ENCODE data around the gene KCNT2. TPM values are rescaled to one million over a fixed set of nuclear protein-coding genes. Genes with fewer than 3 reads are reported as not detected.

The KCNT2 gene
- total RNA-seq, 1 donor from 2014 or later: not detected

DNA sequence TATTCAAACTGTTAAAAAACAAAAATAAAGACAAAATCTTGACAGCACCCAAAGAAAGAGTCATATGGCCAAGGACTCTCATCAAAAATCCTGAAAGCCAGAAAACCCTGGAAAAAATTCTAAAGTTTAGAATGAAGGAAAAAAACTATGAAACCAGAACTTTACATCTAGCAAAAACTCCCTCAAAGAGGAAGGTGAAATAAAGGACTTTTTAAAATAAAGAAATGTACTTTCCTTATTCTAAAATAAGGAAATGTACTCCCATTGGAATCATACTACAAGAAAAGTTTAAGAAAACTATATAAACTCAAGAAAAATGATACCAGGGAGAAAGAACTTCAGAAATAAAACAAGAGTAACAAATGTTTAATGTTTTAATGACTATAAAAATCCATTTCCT is 206.3 kb downstream of the KCNT2 start:
- Mint-ChIP-seq H3K27ac (no peak overlapping the region), H3K4me3 (no peak overlapping the region), H3K36me3 (ENCODE audit: low read depth) (no peaks in the 10 kb centered on the region), H3K4me1 (no peaks in the 10 kb centered on the region), H3K9me3 (no peaks in the 10 kb centered on the region), H3K27me3 (no peaks in the 10 kb centered on the region)
- no peak for DNase-seq
- intact Hi-C loops (cut with micrococcal nuclease): no loop called here

DNA sequence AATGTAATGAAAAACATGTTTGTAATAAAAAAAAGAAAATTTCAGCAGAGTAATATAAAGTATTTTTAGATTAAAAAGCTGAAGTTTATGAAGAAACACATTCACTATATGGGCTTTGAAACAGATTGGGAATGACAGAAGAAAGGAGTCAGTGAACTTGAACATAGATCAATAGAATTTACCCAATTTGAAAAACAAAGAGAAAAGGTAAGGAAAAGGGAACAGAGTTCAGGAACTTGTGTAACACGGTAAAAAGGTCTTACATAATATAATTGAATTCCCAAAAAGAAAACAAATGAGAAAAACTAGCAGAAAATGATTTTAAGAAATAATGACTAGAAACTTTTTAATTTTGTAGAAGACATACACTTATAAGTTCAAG is 206.8 kb downstream of the KCNT2 start:
- H3K4me1 Mint-ChIP-seq: no peaks in the 10 kb centered on the region
- no peaks in the 10 kb centered on the region for H3K27me3 Mint-ChIP-seq
- no peak for DNase-seq
- no peaks in the 10 kb centered on the region for H3K36me3 Mint-ChIP-seq (ENCODE audit: low read depth)
- H3K4me3 Mint-ChIP-seq: no peak overlapping the region
- H3K27ac Mint-ChIP-seq: no peak overlapping the region
- intact Hi-C loops (cut with micrococcal nuclease): no loop called here
- H3K9me3 Mint-ChIP-seq: no peaks in the 10 kb centered on the region

DNA sequence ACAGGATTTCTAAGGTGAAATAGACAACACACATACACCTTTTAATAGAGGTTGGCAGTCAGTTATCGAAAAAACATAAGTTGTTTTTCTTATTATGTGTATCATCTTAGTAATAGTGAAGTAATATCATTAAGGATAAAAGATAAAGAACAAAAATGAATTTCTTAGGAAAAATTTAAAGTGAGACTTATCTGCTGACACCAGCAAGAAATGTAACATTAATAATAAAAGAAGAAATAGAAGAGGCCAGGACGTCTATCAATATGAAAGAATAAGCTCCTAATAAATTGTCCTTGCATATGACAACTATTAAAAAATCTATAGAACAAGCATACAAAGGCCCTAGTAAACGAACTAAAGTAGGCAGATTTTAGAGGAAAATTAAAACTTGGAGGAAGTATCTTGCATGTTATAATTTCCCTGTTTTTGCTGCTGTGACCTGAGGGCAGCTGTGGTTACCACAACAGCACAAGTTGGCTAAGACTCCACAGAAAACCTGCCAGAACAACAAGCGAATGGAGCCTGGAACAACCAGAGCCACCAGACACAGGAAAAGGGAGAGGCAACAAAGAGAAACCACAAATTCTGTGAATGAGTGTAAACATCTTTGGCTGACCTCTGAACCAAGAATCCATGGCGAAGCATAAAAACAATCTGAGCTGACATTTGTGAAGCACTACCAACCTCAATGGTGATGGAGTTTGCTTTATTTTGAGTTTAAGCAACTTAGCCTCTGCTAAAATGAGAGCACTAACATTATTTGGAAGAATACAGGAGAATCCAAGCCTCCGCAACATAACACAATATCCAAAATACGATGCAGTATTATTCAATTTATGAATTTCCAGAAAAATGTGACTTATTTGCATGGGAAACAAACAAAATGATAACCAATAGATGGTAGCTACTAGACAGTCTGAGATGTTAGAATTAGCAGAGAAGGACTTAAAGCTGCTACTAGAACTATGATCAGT is 207.5 kb downstream of the KCNT2 start:
- Mint-ChIP-seq H3K36me3 (ENCODE audit: low read depth) (no peaks in the 10 kb centered on the region), H3K4me1 (no peaks in the 10 kb centered on the region), H3K27ac (no peak overlapping the region), H3K9me3 (no peaks in the 10 kb centered on the region), H3K27me3 (no peaks in the 10 kb centered on the region), H3K4me3 (no peak overlapping the region)
- intact Hi-C loops (cut with micrococcal nuclease): no loop called here
- no peak for DNase-seq

DNA sequence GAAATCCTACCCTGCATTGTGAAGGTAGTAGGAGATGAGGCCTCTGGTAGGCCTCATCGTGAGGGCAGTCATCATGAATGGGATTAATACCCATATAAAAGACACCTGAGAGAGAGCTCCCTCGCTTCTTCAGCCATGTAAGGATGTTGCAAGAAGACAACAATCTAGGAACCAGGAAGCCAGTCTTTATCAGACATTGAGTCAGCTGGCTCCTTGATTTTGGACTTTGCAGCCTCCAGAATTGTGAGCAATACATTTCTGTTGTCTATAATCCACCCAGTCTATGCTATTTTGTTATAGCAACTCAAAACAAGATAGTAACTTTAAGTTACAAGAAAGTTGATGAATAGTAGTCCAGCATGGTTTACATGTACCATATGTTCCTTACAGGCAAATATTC is 208.5 kb downstream of the KCNT2 start:
- intact Hi-C loops (cut with micrococcal nuclease): no loop called here
- Mint-ChIP-seq H3K27ac (no peak overlapping the region), H3K4me1 (no peaks in the 10 kb centered on the region), H3K9me3 (no peaks in the 10 kb centered on the region), H3K27me3 (no peaks in the 10 kb centered on the region), H3K4me3 (no peak overlapping the region), H3K36me3 (ENCODE audit: low read depth) (no peaks in the 10 kb centered on the region)
- no peak for DNase-seq

DNA sequence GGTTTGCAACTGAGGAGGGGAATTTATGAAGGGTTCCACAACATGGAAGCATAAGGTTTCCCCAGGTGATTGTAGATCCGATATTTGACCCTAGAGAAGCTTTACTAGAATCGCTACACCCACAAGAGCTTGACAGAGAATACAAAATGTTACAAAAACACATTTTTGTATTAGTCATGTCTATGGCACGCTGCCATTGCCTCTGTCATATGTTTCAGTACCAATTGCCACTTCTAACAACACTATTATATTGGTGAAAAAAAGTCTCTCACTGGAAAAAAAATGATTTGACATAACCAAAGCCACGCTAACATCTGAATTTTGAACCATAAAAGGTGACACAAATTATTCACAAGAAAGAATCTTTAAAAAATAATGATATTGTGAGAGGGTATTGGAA is 214.5 kb downstream of the KCNT2 start:
- no peaks in the 10 kb centered on the region for H3K4me1 Mint-ChIP-seq
- intact Hi-C loops (cut with micrococcal nuclease): no loop called here

DNA sequence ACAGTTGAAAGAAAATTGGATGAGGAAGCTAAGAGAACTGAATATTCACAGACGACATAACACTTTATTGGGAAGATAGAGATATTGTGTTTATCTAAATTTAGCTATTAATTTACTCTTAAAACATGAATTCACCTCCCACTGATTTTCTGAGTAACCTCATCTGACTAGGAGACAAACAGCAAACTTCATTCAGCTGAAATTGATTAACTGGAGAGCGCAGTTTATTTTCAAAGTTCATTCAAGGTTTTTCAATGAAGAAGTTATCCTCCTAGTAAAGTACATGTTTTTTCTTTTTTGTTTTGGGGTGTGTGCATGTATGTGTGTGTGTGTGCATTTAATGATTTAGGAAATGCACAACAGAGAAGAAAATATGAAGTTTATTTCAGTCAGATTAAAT is 215.0 kb downstream of the KCNT2 start:
- intact Hi-C loops (cut with micrococcal nuclease): no loop called here
- H3K27me3 Mint-ChIP-seq: no peaks in the 10 kb centered on the region
- H3K9me3 Mint-ChIP-seq: no peaks in the 10 kb centered on the region

More for the DNA sequence above, 214.5 kb downstream of the KCNT2 start:
- Mint-ChIP-seq H3K9me3 (no peaks in the 10 kb centered on the region), H3K36me3 (ENCODE audit: low read depth) (no peaks in the 10 kb centered on the region), H3K27ac (no peak overlapping the region), H3K4me3 (no peak overlapping the region), H3K27me3 (no peaks in the 10 kb centered on the region)
- no peak for DNase-seq

DNA sequence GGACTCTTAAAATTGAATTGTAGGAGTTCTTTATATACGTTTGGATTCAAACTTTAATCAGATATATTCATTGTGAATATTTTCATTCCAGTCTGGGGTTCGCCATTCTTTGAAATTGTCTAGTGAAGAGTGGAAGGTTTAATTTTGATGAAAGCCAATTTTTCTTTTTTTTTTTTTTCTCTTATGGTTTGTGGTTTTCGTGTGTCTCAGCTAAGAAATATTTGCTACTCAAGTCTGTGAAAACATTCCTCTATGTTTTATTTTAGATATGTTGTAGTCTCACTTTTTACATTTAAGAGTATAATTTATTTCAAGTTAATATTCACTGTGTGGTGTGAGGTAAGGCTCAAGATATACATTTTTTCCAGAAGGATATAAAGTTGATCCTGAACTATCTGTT is 220.5 kb downstream of the KCNT2 start:
- no peaks in the 10 kb centered on the region for H3K4me1 Mint-ChIP-seq
- H3K27me3 Mint-ChIP-seq: no peaks in the 10 kb centered on the region
- H3K27ac Mint-ChIP-seq: no peak overlapping the region
- no peaks in the 10 kb centered on the region for H3K9me3 Mint-ChIP-seq
- H3K4me3 Mint-ChIP-seq: no peak overlapping the region
- intact Hi-C loops (cut with micrococcal nuclease): no loop called here
- no peaks in the 10 kb centered on the region for H3K36me3 Mint-ChIP-seq (ENCODE audit: low read depth)
- DNase-seq: no peak

More for the DNA sequence above, 215.0 kb downstream of the KCNT2 start:
- H3K27ac Mint-ChIP-seq: no peak overlapping the region
- no peak overlapping the region for H3K4me3 Mint-ChIP-seq
- no peaks in the 10 kb centered on the region for H3K36me3 Mint-ChIP-seq (ENCODE audit: low read depth)
- H3K4me1 Mint-ChIP-seq: no peaks in the 10 kb centered on the region
- DNase-seq: no peak

DNA sequence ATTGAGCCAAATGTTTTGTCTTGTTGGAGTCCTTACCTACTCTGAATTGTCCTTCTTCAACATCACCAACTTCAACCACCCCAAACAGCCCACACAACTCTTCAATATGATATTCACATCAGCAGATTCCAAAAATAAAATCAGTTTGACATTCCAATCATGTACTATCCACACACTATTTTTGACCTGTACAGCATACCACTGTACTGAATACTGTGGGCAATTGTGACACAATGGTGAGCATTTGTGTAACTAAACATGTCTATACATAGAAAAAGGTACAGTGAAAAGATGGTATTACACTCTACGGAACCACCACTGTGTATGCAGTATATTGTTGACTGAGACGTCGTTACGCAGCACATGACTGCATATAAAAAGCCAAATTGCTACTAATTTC is 223.1 kb downstream of the KCNT2 start:
- Mint-ChIP-seq H3K4me3 (no peak overlapping the region), H3K27ac (no peak overlapping the region), H3K36me3 (ENCODE audit: low read depth) (no peaks in the 10 kb centered on the region), H3K4me1 (no peaks in the 10 kb centered on the region), H3K27me3 (no peaks in the 10 kb centered on the region), H3K9me3 (no peaks in the 10 kb centered on the region)
- no peak for DNase-seq
- intact Hi-C loops (cut with micrococcal nuclease): no loop called here

DNA sequence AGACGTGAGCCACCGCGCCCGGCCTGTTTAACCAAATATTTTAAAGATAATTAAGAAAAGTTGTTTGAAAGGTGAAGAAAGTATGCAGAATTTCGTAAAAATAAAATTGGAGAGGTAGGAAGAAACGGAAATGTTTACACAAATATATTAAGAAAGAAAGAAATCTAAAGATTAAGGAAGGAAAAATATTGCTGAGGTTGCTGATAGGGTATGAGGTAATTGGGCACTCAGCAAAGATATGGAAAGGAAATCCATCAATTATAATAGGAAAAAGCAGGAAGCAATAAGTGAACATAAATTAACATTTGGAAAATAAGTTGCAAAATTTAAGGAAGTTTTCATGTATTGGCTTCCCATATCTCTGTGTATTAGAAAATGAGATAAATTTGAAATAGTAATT is 225.9 kb downstream of the KCNT2 start:
- no peaks in the 10 kb centered on the region for H3K36me3 Mint-ChIP-seq (ENCODE audit: low read depth)
- no peak overlapping the region for H3K27ac Mint-ChIP-seq
- no peak overlapping the region for H3K4me3 Mint-ChIP-seq
- DNase-seq: no peak
- no peaks in the 10 kb centered on the region for H3K4me1 Mint-ChIP-seq
- H3K9me3 Mint-ChIP-seq: no peaks in the 10 kb centered on the region
- intact Hi-C loops (cut with micrococcal nuclease): no loop called here
- no peaks in the 10 kb centered on the region for H3K27me3 Mint-ChIP-seq

DNA sequence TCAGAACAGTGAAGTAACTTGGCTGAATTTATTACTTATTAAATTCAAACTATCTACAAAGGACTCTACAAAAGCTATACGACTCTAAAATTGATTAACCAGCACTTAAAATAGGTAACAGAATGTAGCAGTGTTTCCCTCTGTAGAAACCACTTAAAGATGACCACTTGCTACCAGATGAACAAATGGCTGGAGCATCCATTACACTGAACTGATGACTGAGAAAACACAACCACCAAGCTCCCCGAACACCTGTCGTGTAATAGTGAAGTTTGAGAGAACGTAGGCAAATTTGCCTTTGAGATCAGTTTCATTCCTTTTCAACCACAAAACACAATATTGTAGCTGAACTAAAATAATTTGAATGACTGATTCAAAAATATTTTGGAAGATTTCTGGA is 226.7 kb downstream of the KCNT2 start:
- no peaks in the 10 kb centered on the region for H3K27me3 Mint-ChIP-seq
- H3K9me3 Mint-ChIP-seq: no peaks in the 10 kb centered on the region
- no peak overlapping the region for H3K27ac Mint-ChIP-seq
- no peak overlapping the region for H3K4me3 Mint-ChIP-seq
- no peak for DNase-seq
- H3K4me1 Mint-ChIP-seq: no peaks in the 10 kb centered on the region
- intact Hi-C loops (cut with micrococcal nuclease): no loop called here
- no peaks in the 10 kb centered on the region for H3K36me3 Mint-ChIP-seq (ENCODE audit: low read depth)

DNA sequence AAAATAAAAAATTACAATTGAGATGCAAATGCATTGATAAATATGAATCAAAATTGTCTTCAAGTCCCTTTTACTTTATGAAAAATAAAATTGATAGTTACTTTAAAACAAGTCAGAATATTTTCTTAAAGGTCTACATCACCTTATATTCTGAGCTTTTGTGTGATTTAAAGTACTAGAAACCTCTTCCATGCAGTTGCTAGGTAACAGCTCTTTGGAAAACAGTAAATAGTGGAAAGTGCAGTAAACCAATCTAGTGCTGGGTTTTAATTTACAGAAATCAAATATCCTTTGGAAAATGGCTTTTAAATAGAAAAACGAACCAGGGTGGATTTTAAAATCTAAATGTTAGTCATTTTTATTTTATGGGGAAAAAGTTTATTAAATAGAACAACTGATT is 227.9 kb downstream of the KCNT2 start:
- Mint-ChIP-seq H3K36me3 (ENCODE audit: low read depth) (no peaks in the 10 kb centered on the region), H3K27ac (no peak overlapping the region), H3K4me1 (no peaks in the 10 kb centered on the region), H3K4me3 (no peak overlapping the region), H3K9me3 (no peaks in the 10 kb centered on the region), H3K27me3 (no peaks in the 10 kb centered on the region)
- no peak for DNase-seq
- intact Hi-C loops (cut with micrococcal nuclease): no loop called here

DNA sequence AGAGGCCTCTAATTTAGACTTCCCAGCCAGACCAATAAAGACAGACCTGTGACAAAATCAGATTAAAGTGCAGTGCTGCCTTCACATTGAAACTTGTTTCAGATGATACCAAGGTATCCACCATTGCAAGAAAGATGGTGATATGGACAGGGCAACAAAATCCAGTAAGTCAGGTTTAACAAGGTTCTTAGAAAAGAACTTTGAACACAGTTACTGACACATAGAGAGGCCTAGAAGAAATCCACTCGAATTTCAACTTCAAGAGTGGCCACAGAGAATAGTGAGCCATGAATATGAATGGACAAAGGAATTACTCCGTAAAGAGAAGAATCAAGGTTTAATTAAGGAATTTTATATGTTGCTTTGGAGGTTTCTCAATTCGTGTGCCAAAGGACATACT is 230.4 kb downstream of the KCNT2 start:
- Mint-ChIP-seq H3K4me3 (no peak overlapping the region), H3K9me3 (no peaks in the 10 kb centered on the region), H3K27ac (no peak overlapping the region), H3K36me3 (ENCODE audit: low read depth) (no peaks in the 10 kb centered on the region), H3K27me3 (no peaks in the 10 kb centered on the region), H3K4me1 (no peaks in the 10 kb centered on the region)
- DNase-seq: no peak
- intact Hi-C loops (cut with micrococcal nuclease): no loop called here

DNA sequence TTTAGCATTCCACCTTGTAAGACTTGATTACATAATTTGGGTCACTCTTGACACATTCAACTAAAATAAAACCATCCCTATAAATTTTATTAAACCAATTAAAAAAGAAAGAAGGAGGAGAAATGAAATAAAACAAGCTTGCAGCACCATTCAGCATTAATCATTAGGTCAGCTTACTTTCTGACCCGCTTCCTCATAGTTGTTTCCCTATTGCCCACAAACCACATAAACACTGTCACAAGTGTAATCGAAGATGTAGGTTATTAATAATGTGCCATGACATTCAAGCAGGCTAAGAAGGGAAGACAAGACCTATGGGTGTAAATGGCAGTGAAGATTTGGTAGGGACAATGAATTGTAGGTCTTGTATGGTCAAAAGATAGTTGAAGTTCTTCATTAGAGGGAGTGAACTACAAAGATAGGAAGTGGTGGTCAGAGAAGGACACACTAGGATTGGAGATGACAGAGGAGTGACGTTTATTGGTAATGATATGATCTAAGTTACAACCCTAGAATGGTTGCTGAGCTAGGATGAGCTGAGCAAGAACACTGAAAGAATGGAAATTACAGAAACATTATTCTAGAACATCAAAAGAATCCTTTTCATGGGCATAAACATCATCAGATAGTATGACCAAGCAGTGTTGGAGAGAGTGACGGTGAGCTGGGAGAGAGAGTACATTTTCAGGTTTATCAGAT is 231.5 kb downstream of the KCNT2 start:
- DNase-seq: no peak
- no peaks in the 10 kb centered on the region for H3K4me1 Mint-ChIP-seq
- H3K9me3 Mint-ChIP-seq: no peaks in the 10 kb centered on the region
- no peak overlapping the region for H3K4me3 Mint-ChIP-seq
- intact Hi-C loops (cut with micrococcal nuclease): no loop called here
- no peak overlapping the region for H3K27ac Mint-ChIP-seq
- no peaks in the 10 kb centered on the region for H3K27me3 Mint-ChIP-seq
- H3K36me3 Mint-ChIP-seq (ENCODE audit: low read depth): no peaks in the 10 kb centered on the region

DNA sequence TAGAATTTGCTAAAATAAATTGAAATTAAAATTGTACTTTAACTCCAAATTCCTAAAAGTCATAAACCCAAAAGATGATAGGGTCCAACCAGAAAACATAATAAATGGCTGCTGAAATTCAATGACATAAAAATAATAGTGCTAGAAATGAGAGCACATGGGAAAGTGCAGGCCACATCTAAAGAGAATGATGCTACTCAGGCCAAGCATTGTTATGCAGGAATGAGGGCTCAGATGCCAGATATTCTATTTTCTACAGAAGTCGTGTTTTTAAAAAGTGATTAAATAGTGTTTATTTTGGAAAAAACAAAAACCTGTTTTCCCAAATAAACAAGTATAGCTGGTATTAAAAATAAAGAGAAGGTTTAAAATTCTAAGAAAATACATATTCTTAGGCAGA is 234.4 kb downstream of the KCNT2 start:
- Mint-ChIP-seq H3K36me3 (ENCODE audit: low read depth) (no peaks in the 10 kb centered on the region), H3K9me3 (no peaks in the 10 kb centered on the region), H3K4me3 (no peak overlapping the region), H3K4me1 (no peaks in the 10 kb centered on the region), H3K27ac (no peak overlapping the region), H3K27me3 (no peaks in the 10 kb centered on the region)
- no peak for DNase-seq
- intact Hi-C loops (cut with micrococcal nuclease): no loop called here

Data from activated CD4-positive, alpha-beta T cell treated with anti-CD3 and anti-CD28 coated beads, Interleukin-2, amount 10 ng/mL, durations not matched to agents 24 days and 14 days (primary cell).